Measurements from ENCODE around the gene RABEP1.

- TF ChIP-seq POLR2A (IDR thresholded peaks at IDR 0.05) = no peak
- TF ChIP-seq, protein P1, sequence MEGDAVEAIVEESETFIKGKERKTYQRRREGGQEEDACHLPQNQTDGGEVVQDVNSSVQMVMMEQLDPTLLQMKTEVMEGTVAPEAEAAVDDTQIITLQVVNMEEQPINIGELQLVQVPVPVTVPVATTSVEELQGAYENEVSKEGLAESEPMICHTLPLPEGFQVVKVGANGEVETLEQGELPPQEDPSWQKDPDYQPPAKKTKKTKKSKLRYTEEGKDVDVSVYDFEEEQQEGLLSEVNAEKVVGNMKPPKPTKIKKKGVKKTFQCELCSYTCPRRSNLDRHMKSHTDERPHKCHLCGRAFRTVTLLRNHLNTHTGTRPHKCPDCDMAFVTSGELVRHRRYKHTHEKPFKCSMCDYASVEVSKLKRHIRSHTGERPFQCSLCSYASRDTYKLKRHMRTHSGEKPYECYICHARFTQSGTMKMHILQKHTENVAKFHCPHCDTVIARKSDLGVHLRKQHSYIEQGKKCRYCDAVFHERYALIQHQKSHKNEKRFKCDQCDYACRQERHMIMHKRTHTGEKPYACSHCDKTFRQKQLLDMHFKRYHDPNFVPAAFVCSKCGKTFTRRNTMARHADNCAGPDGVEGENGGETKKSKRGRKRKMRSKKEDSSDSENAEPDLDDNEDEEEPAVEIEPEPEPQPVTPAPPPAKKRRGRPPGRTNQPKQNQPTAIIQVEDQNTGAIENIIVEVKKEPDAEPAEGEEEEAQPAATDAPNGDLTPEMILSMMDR (IDR thresholded peaks at IDR 0.05) = no peak
These were observed 9.8 kb upstream of the RABEP1 start for GRCh38 chr17:5272322-5272721.

Data from ovary (tissue), 3 donors.